GM18502 (cell line): ENCODE data around the gene RFX3.
A peak's percentile ranks its signal among the peaks of the same experiment; 100 is the strongest.

Experiments used
- ATAC-seq: cut with Tn5 transposase; IDR thresholded peaks from one replicate; pipeline ENCODE4 v1.9.1; 2021; ENCODE audit warnings: mild to moderate bottlenecking; ENCODE audit not compliant: unreplicated experiment, poor library complexity

RFX3 gene

DNA sequence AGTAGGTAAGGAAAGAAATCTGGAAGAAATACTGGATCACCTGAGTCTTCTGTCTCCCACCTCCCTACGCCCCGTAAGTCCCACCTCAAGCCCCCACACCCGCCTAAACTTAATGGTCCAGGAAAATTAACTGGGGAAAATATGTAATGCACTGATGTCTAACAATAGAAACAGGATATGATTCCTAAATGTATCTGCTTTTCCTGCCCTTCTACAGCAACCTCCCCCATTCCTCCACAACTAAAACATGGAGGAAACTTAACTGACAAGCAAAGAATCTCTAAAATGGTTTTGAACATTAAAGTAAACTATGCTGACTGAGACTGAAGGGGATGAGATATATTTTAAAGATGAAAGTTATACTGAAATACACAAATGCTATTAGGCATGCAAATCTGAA lies 10.4 kb downstream of the RFX3 start:
- ATAC-seq = no peak

DNA sequence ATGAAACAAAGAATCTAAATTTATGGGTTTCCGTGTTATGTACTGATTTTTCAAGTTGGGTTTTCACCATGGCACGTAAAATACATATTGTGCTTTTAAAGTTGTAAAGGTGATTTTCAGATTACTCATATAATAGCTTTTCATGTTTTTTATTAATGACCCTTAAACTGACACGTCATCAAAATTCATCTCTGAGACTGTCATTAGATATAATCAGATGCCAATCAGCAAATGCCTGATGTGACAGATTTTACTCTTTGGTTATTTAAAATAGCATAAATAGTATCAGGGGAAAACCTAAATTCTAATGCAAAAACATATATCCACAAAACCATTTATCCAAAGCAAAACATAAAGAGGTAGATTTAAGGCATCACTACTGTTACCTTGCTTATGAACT lies 11.0 kb downstream of the RFX3 start:
- ATAC-seq = no peak

DNA sequence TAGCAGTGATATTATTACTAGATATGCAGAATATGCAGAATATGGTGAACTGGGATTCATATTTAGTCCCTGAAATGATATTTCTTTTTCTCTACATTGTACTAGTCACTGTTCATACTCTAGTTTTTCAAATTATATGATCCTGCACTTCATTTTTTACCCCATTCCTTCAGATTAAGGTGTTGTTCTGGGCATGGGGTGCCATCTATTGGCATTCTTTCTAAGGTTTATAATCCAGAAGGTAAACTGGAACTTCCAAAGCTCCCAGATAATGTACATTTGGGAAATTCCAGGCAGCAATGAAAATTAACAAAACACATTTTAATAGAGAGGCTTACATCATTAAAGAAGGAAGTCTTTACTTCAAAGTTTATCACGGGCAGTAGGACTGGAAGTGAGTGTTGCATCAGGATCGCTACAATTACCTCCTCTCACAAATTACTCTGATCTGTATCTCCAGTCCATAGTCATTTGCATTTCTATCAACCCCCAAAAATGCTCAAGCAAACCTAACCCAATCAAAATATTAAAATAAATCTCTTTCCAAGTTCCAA lies 12.5 kb downstream of the RFX3 start:
- no peak for ATAC-seq

- ATAC-seq = no peak
Measured at GRCh38 chr9:3511551-3511950, 14.2 kb downstream of the RFX3 start.

- no peak for ATAC-seq
Measured at GRCh38 chr9:3510796-3511195, 15.0 kb downstream of the RFX3 start.

DNA sequence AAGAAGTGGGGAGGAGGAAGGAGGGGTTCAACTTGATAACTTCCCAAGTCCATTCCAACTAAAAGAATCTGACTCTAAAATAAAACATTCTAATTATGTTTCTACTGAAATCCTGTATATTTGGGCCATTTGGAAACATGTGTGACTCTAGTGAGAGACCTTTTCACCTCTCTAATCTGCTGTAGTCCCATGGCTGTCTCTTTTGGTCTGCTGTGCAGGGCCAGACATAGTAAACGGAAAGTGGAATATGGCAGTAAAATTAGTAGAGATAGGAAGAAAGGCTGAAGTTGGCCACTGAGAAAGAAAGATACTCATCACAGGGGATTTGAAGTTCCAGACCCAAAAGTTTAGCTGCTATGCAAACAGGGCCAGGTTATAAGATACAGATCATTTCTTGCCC lies 15.9 kb downstream of the RFX3 start:
- ATAC-seq = no peak

DNA sequence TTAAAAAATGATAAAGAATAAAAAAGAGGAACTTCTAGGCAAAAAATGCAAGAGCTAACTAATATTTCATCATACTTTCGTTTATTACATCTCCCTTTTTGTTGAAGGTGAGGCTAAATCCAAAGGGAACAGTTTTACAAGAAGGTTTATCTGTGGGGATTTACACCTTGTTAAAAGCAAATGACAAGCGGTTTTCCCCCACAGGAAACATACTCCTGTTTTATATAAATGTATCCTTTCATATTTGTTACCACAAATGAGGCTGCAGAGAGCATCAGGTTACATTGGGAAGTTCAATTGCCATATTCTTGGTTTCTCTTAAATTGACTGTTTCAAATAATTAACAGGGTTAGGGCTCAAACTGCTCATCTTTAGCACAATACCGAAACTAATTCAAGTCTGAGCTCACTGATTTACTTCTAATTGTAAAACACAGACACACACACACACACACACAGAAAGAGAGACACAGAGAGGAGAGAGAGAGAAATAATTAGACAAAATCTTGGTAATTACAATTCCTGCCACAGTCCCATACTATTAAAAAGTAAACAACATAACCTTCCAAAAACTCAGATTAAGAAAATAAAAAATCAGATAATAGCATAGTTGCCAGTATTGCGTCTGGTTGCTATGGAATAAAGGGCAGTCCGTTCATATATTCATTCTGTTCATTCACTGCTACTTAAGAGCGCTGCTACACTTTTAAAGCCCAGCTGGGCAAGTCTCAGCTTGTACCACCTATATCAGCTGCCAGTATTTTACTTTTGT lies 17.1 kb downstream of the RFX3 start:
- ATAC-seq = peak; percentile 54

DNA sequence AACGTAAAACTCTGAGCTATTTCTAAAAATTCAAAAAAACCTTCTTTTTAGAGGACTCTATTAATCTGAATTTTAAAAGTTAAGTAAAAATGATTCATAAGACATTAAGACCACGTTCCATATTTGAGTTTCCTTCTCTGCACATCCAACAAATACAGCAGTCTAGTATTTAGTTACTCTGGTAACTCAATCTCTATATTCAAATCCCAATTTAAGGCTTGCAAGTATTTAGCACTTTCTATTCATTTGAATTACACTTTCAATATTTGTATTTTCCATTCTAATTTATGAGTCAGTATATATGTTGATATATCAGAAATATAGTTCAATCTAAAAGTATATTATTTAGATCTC lies 17.7 kb downstream of the RFX3 start:
- ATAC-seq = peak; percentile 32

DNA sequence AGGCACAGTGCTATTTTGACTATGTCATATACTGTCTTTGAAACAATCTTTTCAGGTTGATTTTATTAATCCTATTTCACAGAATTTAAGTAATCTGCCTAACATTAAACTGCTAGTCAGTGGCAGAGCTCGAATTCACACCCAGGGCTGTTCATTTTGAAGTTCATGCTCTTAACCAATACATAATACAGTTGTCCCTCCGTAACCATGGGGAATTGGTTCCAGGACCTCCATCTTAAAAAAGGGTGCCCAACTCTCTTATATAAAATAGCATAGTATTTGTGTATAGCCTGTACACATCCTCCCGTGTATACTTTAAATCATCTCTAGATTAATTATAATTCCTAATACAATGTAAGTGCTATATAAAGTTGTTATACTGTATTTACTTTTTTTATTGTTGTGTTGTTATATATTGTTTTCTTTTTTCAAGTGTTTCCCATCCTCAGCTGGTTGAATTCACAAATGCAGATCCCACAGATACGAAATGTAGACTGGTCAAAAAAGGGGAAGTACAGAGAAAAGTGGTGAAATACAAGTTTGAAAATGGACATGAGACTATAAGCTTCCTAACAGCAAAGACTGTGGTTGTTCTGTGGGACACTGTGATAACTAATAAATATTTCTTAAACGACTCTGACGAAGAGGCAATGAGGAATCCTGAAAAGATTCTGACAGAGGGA lies 18.3 kb downstream of the RFX3 start:
- ATAC-seq = peak; percentile 64

- no peak for ATAC-seq
Measured at GRCh38 chr9:3506164-3506563, 19.6 kb downstream of the RFX3 start.

DNA sequence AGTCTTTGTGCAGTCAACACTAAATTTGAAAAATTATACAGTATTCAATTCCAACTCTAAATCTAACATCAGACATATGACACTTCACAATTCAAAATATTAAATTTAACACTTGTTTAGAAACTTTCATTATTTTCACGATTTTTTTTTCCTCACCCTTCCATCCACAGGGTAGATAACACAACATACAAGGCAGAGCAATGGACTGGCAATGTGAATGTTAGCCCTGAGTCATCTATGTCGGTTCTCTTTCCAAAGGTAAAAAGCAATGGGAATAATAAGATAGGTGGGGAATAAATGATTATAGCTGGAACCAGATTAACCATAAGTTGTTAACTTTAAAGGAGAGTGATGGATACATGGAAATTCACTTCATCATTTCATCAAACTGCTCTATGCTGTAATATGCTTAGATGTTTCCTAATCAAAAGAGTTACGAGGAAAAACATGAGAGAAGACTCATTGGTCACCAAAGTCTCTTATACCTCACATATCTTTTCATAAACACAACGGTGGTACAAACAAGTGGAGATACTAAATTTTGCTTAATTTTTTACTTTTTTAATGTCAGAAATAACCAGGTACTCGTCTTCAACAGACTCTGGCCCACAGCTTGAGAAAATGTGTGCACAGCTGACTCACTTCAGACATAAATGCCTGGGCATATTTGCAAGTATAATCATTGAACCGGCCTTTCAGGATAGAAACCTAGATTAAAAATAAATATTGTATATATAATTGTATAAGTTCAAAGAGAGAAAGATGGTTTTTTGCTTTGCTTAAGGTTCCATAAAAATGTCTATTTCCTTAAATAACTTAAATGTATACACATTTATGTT lies 23.0 kb downstream of the RFX3 start:
- no peak for ATAC-seq

- no peak for ATAC-seq
Measured at GRCh38 chr9:3500044-3500443, 25.8 kb downstream of the RFX3 start.

DNA sequence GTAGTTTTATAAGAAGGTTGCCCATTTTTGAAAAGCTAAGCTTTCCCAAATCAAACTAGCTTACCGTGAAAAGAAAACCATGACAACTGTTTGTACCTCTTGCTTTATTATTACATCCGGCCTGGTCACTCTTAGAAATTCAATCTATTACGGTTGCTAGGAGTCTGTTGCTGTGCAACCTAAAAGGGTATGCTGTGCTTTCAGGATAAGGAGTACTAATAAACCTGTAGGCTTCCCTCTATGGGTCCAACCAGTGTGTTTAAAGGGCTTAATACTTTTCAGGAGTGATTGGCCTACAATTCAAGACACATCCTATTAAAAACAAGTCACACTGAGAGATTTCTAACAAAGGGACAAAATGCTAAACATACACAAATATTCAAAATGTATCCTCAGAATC lies 27.1 kb downstream of the RFX3 start:
- ATAC-seq = no peak

DNA sequence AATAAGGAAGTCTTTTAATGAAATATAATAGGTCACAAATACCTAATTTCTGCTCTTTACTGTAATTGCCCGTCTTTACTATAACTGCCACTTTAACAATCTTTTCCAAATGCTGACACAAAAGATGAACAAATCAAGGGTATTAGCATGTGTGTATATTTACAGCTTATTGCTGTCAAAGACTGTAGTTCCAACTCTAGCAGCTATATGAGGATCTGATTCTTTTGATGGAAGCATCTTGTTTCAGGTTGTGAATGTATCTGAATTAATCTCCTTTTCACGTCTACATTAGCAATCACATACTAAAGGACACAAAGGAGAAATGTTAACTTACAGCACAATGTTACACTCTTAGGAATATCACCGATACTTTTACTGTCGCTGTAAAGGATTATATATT lies 27.9 kb downstream of the RFX3 start:
- no peak for ATAC-seq

- ATAC-seq = no peak
Measured at GRCh38 chr9:3497401-3497800, 28.4 kb downstream of the RFX3 start.

GRCh38 chr9:3495855-3496254 lies 29.9 kb downstream of the RFX3 start:
- ATAC-seq = no peak

- no peak for ATAC-seq
Measured at GRCh38 chr9:3492214-3492613, 33.6 kb downstream of the RFX3 start.

GRCh38 chr9:3491450-3491849 lies 34.4 kb downstream of the RFX3 start:
- no peak for ATAC-seq

DNA sequence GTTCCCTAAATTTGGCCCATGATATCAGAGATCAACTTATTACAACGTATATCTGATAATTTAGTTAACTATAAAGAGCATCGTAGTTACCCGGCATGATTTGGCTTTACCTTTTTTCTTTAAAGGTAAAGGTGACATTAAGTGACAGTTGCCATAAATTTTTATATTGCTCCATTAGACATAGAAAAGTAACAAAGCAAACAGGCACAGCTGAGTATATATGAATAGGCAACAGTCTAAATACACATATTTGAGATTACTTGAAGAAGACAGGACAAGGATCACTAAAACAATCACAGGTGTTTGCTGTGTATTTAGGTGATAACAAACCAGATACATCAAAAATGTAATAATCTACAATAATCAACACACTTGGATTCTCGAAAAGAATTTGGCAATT lies 34.8 kb downstream of the RFX3 start:
- no peak for ATAC-seq

GRCh38 chr9:3482578-3482977 lies 43.2 kb downstream of the RFX3 start:
- ATAC-seq = no peak

GRCh38 chr9:3480353-3480655 lies 45.5 kb downstream of the RFX3 start:
- no peak for ATAC-seq
